OCI-LY3 (cell line): Measurements from ENCODE around the gene SDHAF1.

Experiments used
- CTCF ChIP-seq: fragments of 200-600, 300-600 bp; sonication (generic); IDR thresholded peaks from 2 replicates; pipeline ENCODE4 v1.5.1; 2014; ENCODE audit warnings: antibody characterized with exemption, low read length, low read depth
- EZH2phosphoT487 ChIP-seq: fragments of 200-600 bp; shearing (Covaris generic); IDR thresholded peaks from 2 replicates; pipeline ENCODE4 v1.6.1; 2018; ENCODE audit warnings: antibody characterized with exemption, mixed run types, low read depth

GRCh38 chr19:36001605-36002004, 6.6 kb downstream of the SDHAF1 start:
- TF ChIP-seq CTCF = no peak
- no peak for TF ChIP-seq EZH2phosphoT487
